GM18867 (cell line): ENCODE results near the gene ATOH8.

Experiments used
- ATAC-seq: cut with Tn5 transposase; IDR thresholded peaks from one replicate; pipeline ENCODE4 v1.9.1; 2021; ENCODE audit warnings: mild to moderate bottlenecking, moderate library complexity; ENCODE audit not compliant: unreplicated experiment

Gene ATOH8

GRCh38 chr2:85754313-85755095 is 713 bp downstream of the ATOH8 start:
- no peak for ATAC-seq

GRCh38 chr2:85755122-85756027 is 1.6 kb downstream of the ATOH8 start:
- ATAC-seq = no peak

GRCh38 chr2:85756195-85756594 is 2.4 kb downstream of the ATOH8 start:
- no peak for ATAC-seq

- ATAC-seq = no peak
Observed at GRCh38 chr2:85756822-85757435, 3.1 kb downstream of the ATOH8 start.

- no peak for ATAC-seq
Observed at GRCh38 chr2:85757860-85758259, 4.1 kb downstream of the ATOH8 start.

- ATAC-seq = no peak
Observed at GRCh38 chr2:85758361-85759256, 4.8 kb downstream of the ATOH8 start.

GRCh38 chr2:85759257-85759613 is 5.4 kb downstream of the ATOH8 start:
- no peak for ATAC-seq

- no peak for ATAC-seq
Observed at GRCh38 chr2:85760371-85760770, 6.6 kb downstream of the ATOH8 start.

- no peak for ATAC-seq
Observed at GRCh38 chr2:85760872-85761271, 7.1 kb downstream of the ATOH8 start.

GRCh38 chr2:85761512-85761944 is 7.7 kb downstream of the ATOH8 start:
- ATAC-seq = no peak

GRCh38 chr2:85761946-85762345 is 8.2 kb downstream of the ATOH8 start:
- no peak for ATAC-seq

GRCh38 chr2:85763132-85763531 is 9.3 kb downstream of the ATOH8 start:
- ATAC-seq = no peak

GRCh38 chr2:85763831-85764230 is 10.0 kb downstream of the ATOH8 start:
- no peak for ATAC-seq

- no peak for ATAC-seq
Observed at GRCh38 chr2:85765081-85765731, 11.4 kb downstream of the ATOH8 start.

GRCh38 chr2:85766229-85766628 is 12.4 kb downstream of the ATOH8 start:
- ATAC-seq = no peak

- ATAC-seq = no peak
Observed at GRCh38 chr2:85767803-85768665, 14.2 kb downstream of the ATOH8 start.

GRCh38 chr2:85768713-85769112 is 14.9 kb downstream of the ATOH8 start:
- ATAC-seq = no peak

GRCh38 chr2:85769236-85769982 is 15.6 kb downstream of the ATOH8 start:
- no peak for ATAC-seq
